A549 treated with AZD2906 at 1 μM for 4 hours (cell line): ENCODE measurements around the gene ZBTB7C. TPM values are rescaled to one million over a fixed set of nuclear protein-coding genes. Genes with fewer than 3 reads are reported as not detected.

Experiments
- total RNA-seq: library from RNA; stranded (reverse); fragments of 200-300 nt; extraction: Qiagen RNA extraction; gene quantifications from 5 replicates; pipeline ENCODE4 v1.2.3, GENCODE V29; 2022

ZBTB7C gene
- 0.14 to 0.29 TPM (median 0.19 TPM) in 5 replicates for total RNA-seq

DNA sequence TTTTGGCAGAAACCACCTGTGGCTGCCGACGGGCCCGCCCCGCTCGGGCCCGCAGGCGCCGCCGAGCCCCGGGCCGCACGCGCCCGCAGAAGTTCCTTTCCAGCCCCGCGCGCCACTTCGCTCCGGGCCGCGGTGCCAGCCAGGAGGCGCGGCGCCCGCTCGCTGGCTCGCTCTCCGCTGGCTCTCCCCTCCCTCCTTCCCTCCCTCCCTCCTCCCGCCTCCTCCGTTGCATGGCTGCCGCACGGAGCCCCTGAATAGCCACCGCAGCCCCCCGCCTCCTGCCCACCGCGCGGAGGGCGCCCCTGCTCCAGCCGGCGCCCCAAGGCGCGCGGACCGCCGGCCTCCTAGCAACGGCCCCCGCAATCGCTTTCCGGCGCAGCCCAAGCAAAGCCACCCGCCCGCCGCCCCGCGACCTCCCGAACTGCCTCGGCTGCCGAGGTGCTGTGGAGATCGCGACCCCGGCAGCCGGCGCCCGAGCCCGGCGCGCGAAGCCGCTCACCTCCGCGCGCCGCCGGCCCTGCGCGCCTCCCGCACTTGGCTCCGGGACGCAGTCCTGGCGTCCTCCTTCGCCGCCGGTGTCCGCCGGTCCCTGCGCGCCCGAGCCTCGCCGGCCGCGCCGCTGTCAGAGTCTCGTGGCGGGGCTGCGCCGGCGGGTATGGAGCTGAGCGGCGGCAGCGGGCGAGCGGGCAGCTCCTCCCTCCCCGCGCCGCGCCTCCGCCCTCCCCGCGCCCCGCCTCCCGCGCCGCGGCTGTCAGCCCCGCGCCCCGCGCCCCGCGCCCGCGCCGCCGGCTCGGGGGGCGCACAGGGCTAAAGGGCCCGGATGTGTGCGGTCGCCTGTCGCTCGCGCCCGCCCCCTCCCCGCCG lies at the start of gene ZBTB7C:
Gene ZBTB7C, minus strand, starts transcription at position 657 of the 864 bp plus-strand sequence.

Other genes with a start within 250 kb of the ZBTB7C start
- gene CTIF, start 129.6 kb upstream of the ZBTB7C start, total RNA-seq = 11.2 to 16.5 TPM (median 15.0 TPM) in 5 replicates